ENCODE measurements around the gene MBNL1.

MBNL1 gene

DNA sequence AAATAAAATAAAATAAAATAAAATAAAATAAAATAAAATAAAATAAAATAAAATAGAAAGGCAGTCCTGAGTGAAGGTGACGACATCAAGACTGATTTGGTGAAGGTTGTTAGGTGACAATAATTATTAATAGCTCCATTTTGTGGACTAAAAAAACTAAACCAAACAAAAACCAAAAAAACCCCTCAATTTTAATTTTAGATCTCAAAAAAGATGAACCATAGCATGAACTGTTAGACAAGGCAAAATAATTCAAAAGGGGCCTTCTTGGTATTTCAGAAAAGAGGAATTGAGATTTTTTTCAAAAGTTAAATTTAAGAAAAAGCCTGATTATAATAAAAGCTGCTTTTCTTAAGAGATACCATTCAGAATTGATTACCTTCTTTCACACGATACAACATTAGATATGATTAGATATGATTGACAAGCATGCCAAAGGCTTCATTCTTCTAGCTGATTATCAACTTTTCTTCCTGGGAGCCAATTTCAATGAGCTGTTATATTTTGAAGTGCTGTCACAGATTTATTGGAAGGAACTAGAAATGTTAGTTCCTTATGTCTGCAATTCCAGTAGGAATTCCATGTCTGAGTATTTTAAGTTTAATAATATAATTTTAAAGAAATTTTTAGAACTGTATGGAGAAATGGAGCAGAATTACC is 244.7 kb downstream of the MBNL1 start:
- TF ChIP-seq, protein P1, sequence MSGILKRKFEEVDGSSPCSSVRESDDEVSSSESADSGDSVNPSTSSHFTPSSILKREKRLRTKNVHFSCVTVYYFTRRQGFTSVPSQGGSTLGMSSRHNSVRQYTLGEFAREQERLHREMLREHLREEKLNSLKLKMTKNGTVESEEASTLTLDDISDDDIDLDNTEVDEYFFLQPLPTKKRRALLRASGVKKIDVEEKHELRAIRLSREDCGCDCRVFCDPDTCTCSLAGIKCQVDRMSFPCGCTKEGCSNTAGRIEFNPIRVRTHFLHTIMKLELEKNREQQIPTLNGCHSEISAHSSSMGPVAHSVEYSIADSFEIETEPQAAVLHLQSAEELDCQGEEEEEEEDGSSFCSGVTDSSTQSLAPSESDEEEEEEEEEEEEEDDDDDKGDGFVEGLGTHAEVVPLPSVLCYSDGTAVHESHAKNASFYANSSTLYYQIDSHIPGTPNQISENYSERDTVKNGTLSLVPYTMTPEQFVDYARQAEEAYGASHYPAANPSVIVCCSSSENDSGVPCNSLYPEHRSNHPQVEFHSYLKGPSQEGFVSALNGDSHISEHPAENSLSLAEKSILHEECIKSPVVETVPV (CRISPR knock-in tag; IDR thresholded peaks at IDR 0.05): no peak
- TF ChIP-seq PPARA (CRISPR knock-in tag; IDR thresholded peaks at IDR 0.05; ENCODE audit: borderline replicate concordance): no peak
- TF ChIP-seq ZNF8 (CRISPR knock-in tag; IDR thresholded peaks at IDR 0.05): no peak
- TF ChIP-seq, protein P2, sequence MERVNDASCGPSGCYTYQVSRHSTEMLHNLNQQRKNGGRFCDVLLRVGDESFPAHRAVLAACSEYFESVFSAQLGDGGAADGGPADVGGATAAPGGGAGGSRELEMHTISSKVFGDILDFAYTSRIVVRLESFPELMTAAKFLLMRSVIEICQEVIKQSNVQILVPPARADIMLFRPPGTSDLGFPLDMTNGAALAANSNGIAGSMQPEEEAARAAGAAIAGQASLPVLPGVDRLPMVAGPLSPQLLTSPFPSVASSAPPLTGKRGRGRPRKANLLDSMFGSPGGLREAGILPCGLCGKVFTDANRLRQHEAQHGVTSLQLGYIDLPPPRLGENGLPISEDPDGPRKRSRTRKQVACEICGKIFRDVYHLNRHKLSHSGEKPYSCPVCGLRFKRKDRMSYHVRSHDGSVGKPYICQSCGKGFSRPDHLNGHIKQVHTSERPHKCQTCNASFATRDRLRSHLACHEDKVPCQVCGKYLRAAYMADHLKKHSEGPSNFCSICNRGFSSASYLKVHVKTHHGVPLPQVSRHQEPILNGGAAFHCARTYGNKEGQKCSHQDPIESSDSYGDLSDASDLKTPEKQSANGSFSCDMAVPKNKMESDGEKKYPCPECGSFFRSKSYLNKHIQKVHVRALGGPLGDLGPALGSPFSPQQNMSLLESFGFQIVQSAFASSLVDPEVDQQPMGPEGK (CRISPR knock-in tag; IDR thresholded peaks at IDR 0.05; ENCODE audit: borderline replicate concordance): no peak
- TF ChIP-seq, protein P3, sequence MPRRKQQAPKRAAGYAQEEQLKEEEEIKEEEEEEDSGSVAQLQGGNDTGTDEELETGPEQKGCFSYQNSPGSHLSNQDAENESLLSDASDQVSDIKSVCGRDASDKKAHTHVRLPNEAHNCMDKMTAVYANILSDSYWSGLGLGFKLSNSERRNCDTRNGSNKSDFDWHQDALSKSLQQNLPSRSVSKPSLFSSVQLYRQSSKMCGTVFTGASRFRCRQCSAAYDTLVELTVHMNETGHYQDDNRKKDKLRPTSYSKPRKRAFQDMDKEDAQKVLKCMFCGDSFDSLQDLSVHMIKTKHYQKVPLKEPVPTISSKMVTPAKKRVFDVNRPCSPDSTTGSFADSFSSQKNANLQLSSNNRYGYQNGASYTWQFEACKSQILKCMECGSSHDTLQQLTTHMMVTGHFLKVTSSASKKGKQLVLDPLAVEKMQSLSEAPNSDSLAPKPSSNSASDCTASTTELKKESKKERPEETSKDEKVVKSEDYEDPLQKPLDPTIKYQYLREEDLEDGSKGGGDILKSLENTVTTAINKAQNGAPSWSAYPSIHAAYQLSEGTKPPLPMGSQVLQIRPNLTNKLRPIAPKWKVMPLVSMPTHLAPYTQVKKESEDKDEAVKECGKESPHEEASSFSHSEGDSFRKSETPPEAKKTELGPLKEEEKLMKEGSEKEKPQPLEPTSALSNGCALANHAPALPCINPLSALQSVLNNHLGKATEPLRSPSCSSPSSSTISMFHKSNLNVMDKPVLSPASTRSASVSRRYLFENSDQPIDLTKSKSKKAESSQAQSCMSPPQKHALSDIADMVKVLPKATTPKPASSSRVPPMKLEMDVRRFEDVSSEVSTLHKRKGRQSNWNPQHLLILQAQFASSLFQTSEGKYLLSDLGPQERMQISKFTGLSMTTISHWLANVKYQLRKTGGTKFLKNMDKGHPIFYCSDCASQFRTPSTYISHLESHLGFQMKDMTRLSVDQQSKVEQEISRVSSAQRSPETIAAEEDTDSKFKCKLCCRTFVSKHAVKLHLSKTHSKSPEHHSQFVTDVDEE (CRISPR knock-in tag; IDR thresholded peaks at IDR 0.05): no peak
- no peak for TF ChIP-seq ISL1 (CRISPR knock-in tag; IDR thresholded peaks at IDR 0.05)
- no peak for TF ChIP-seq ZNF70 (CRISPR knock-in tag; IDR thresholded peaks at IDR 0.05)
- no peak for TF ChIP-seq ZFP3 (CRISPR knock-in tag; IDR thresholded peaks at IDR 0.05)
- no peak for TF ChIP-seq TOX (CRISPR knock-in tag; IDR thresholded peaks at IDR 0.05; ENCODE audit: borderline replicate concordance)
- TF ChIP-seq OSR1 (CRISPR knock-in tag; IDR thresholded peaks at IDR 0.05): no peak
- ATAC-seq: no peak
